K562 (cell line): ENCODE data around the gene OR2C3. TPM values are rescaled to one million over a fixed set of nuclear protein-coding genes. Genes with fewer than 3 reads are reported as not detected.

ENCODE experiments used
- ATAC-seq: fragments of 200-7000 bp; cut with Tn5 transposase; 3 replicates; pipeline ENCODE4 v1.9.1; 2020; ENCODE audit warnings: moderate library complexity
- BruUV-seq: library from RNA; stranded (reverse); fragments of 400-500 nt; replicated peaks from 2 replicates; lab custom pipeline; 2021; lab: Mats Ljungman, UMichigan
- CTCF ChIA-PET: fragments of 300-600 bp; formaldehyde crosslinking; extraction: SDS; loops from one replicate; lab custom pipeline; 2021; ENCODE audit warnings: low intra/inter-chr PET ratio; lab: Yijun Ruan, JAX
- POLR2A ChIA-PET: fragments of 300-600, 350-650 bp; sonication (Branson Sonifier 250); formaldehyde crosslinking; extraction: SDS; loops from one replicate; lab custom pipeline; 2021; ENCODE audit warnings: antibody characterized with exemption, inconsistent platforms; lab: Yijun Ruan, JAX
- DNase-seq, 4 experiments: peaks; one replicate each; pipeline versions ENCODE4 v3.0.0 to v3.0.0-alpha.2; 2011 to 2018; ENCODE audit warnings: low spot score in 3 of 4, mixed read lengths in 3 of 4; ENCODE audit errors: extremely low read depth in 1 of 4
- FAIRE-seq: peaks from 2 replicates; lab custom pipeline; 2011; peaks lifted over from hg19 to GRCh38; lab: Jason Lieb, UNC
- H2AFZ ChIP-seq: 2 replicates; pipeline ENCODE4 v1.6.0; 2011; ENCODE audit warnings: low read depth, low read length, control low read depth, inconsistent platforms
- H3K27ac ChIP-seq: fragments of 200-600 bp; 3 replicates; pipeline ENCODE4 v1.8.0; 2011; ENCODE audit warnings: low read depth, mild to moderate bottlenecking, control low read depth, inconsistent platforms, low read length, moderate library complexity, mixed read lengths; ENCODE audit errors: extremely low read depth
- H3K27me3 ChIP-seq, 2 experiments: fragments of 300-600 bp in 1 of 2; 2 replicates in 1 of 2; 3 replicates in 1 of 2; pipeline versions ENCODE4 v1.6.0 to v1.8.0; 2011; ENCODE audit warnings: inconsistent platforms in 2 of 2, low read length in 2 of 2, mild to moderate bottlenecking in 1 of 2, mixed read lengths in 1 of 2, moderate library complexity in 1 of 2; ENCODE audit not compliant: control insufficient read depth in 2 of 2, insufficient read depth in 2 of 2
- H3K36me3 ChIP-seq: fragments of 300-600 bp; 3 replicates; pipeline ENCODE4 v1.8.0; 2011; ENCODE audit warnings: mild to moderate bottlenecking, low read length, inconsistent platforms; ENCODE audit not compliant: control insufficient read depth, insufficient read depth
- H3K4me1 ChIP-seq, 2 experiments: fragments of 200-600 bp in 1 of 2; replicated peaks in 1 of 2; 2 replicates in 1 of 2; 3 replicates in 1 of 2; pipeline versions ENCODE4 v1.5.1 to v1.8.0; 2011; ENCODE audit warnings: inconsistent platforms in 2 of 2, low read length in 2 of 2, mild to moderate bottlenecking in 1 of 2, mixed read lengths in 1 of 2, moderate library complexity in 1 of 2; ENCODE audit not compliant: control insufficient read depth in 2 of 2, insufficient read depth in 2 of 2
- H3K4me2 ChIP-seq: 2 replicates; pipeline ENCODE4 v1.6.1; 2011; ENCODE audit warnings: low read length, control low read depth, inconsistent platforms, mixed read lengths; ENCODE audit not compliant: insufficient read depth
- H3K4me3 ChIP-seq: fragments of 200-600 bp; sonication (generic), shearing (Covaris generic); 2 replicates; pipeline ENCODE4 v1.5.1; 2016; ENCODE audit warnings: control low read depth, inconsistent platforms
- H3K79me2 ChIP-seq: fragments of 200-600 bp; 3 replicates; pipeline ENCODE4 v1.8.0; 2011; ENCODE audit warnings: low read length, inconsistent platforms; ENCODE audit not compliant: control insufficient read depth, insufficient read depth
- H3K9ac ChIP-seq, 2 experiments: 2 replicates each; pipeline versions ENCODE4 v1.6.0 to v1.6.1; 2011; ENCODE audit warnings: low read depth in 2 of 2, low read length in 2 of 2, control low read depth in 1 of 2, inconsistent platforms in 1 of 2, mild to moderate bottlenecking in 1 of 2, mixed read lengths in 1 of 2; ENCODE audit not compliant: insufficient read depth in 1 of 2
- H3K9me1 ChIP-seq: one replicate; pipeline ENCODE4 v1.6.0; 2011; ENCODE audit warnings: inconsistent platforms, mild to moderate bottlenecking, low read length, moderate library complexity; ENCODE audit not compliant: control insufficient read depth, insufficient read depth
- H3K9me3 ChIP-seq: replicated peaks from 2 replicates; pipeline ENCODE4 v1.5.1; 2011; ENCODE audit warnings: low read depth, low read length, inconsistent platforms; ENCODE audit not compliant: control insufficient read depth, insufficient read depth
- H4K20me1 ChIP-seq: replicated peaks from 2 replicates; pipeline ENCODE4 v1.6.1; 2011; ENCODE audit warnings: low read length, inconsistent platforms, mixed read lengths; ENCODE audit not compliant: control insufficient read depth, insufficient read depth
- ATF7 ChIP-seq: fragments of 450-650 bp; IDR thresholded peaks from 2 replicates; pipeline ENCODE4 v1.7.1; 2014; ENCODE audit warnings: mild to moderate bottlenecking, moderate library complexity
- COPS2 ChIP-seq: fragments of 450-650 bp; conservative IDR thresholded peaks from 2 replicates; pipeline ENCODE4 v1.6.1; 2016; ENCODE audit warnings: mild to moderate bottlenecking, moderate library complexity
- EZH2 ChIP-seq: IDR thresholded peaks from 2 replicates; pipeline ENCODE4 v1.6.1; 2012; ENCODE audit warnings: low read depth, mild to moderate bottlenecking, inconsistent platforms, low read length, borderline replicate concordance
- HNRNPUL1 ChIP-seq: fragments of 200-400 bp; formaldehyde crosslinking; IDR thresholded peaks from 2 replicates; pipeline ENCODE4 v1.6.1; 2017; ENCODE audit warnings: low read length
- HOMEZ ChIP-seq: fragments of 250-450 bp; sonication (Bioruptor Pico); IDR thresholded peaks from 2 replicates; pipeline ENCODE4 v1.4.0; 2020; ENCODE audit warnings: mild to moderate bottlenecking, moderate library complexity
- KLF10 ChIP-seq: fragments of 250-450 bp; sonication (Bioruptor Pico); IDR thresholded peaks from 2 replicates; pipeline ENCODE4 v1.6.1; 2021; ENCODE audit warnings: matching md5 sums
- LARP7 ChIP-seq: fragments of 450-650 bp; IDR thresholded peaks from 2 replicates; pipeline ENCODE4 v1.6.1; 2016
- MCM2 ChIP-seq: fragments of 450-650 bp; IDR thresholded peaks from 2 replicates; pipeline ENCODE4 v1.6.1; 2017; ENCODE audit warnings: low read depth, mild to moderate bottlenecking
- NCOA4 ChIP-seq: fragments of 450-650 bp; IDR thresholded peaks from 2 replicates; pipeline ENCODE4 v1.6.1; 2018; ENCODE audit warnings: mild to moderate bottlenecking; ENCODE audit not compliant: partially characterized antibody
- POLR2A ChIP-seq: fragments of 450-650 bp; conservative IDR thresholded peaks from 2 replicates; pipeline ENCODE4 v1.6.1; 2016
- PPARD ChIP-seq: fragments of 250-450 bp; sonication (Bioruptor Pico); IDR thresholded peaks from 2 replicates; pipeline ENCODE4 v1.8.0; 2022; ENCODE audit warnings: inconsistent platforms, mild to moderate bottlenecking, moderate library complexity
- RBM15 ChIP-seq: fragments of 200-400 bp; formaldehyde crosslinking; IDR thresholded peaks from 2 replicates; pipeline ENCODE4 v1.6.1; 2018; ENCODE audit warnings: mild to moderate bottlenecking, low read length, moderate library complexity; ENCODE audit not compliant: insufficient read depth
- SOX6 ChIP-seq: fragments of 450-650 bp; IDR thresholded peaks from 2 replicates; pipeline ENCODE4 v1.6.1; 2014; ENCODE audit warnings: mild to moderate bottlenecking
- STAT5B ChIP-seq: fragments of 250-450 bp; sonication (Bioruptor Pico); IDR thresholded peaks from 2 replicates; pipeline ENCODE4 v1.8.0; 2021; ENCODE audit warnings: mild to moderate bottlenecking, inconsistent platforms
- ZFP30 ChIP-seq: fragments of 250-450 bp; sonication (Bioruptor Pico); IDR thresholded peaks from 2 replicates; pipeline ENCODE4 v1.8.0; 2022; ENCODE audit warnings: moderate library complexity, mild to moderate bottlenecking, inconsistent platforms, borderline replicate concordance
- ZFP36 ChIP-seq: fragments of 150-350 bp; IDR thresholded peaks from 2 replicates; pipeline ENCODE4 v1.6.1; 2018; ENCODE audit warnings: low read length, low read depth; ENCODE audit not compliant: partially characterized antibody
- ZNF592 ChIP-seq: fragments of 450-650 bp; IDR thresholded peaks from 2 replicates; pipeline ENCODE4 v1.6.1; 2017; ENCODE audit warnings: antibody characterized with exemption, mild to moderate bottlenecking
- WGBS: fragments of 100-300 bp; shearing (Covaris generic); methylation state at CpG from one replicate; pipeline ENCODE4 v1.1.6; 2016; ENCODE audit warnings: low coverage, mixed read lengths; ENCODE audit not compliant: insufficient coverage; ENCODE audit errors: missing lambda C conversion rate; 5-methylcytosine and 5-hydroxymethylcytosine counted together
- in situ Hi-C: fragments of 300-500 bp; cut with MboI; formaldehyde crosslinking; loops from 4 replicates; pipeline ENCODE4 v1.15.0; 2018; ENCODE audit warnings: inconsistent platforms, mixed read lengths
- intact Hi-C: fragments of 100-400 bp; cut with micrococcal nuclease; formaldehyde crosslinking; loops from 2 replicates; pipeline ENCODE4 v1.14.2; 2022
- polyA plus RNA-seq, 8 experiments: library from polyadenylated mRNA; depleted of rRNA in 4 of 8; stranded (reverse) in 5 of 8; unstranded in 3 of 8; fragments of >200 nt; fragmentation: Nextera tagmentation in 2 of 8; fragmentation: Illumina TruSeq in 1 of 8; extraction: Ambion mirVana in 2 of 8; extraction: Trizol in 1 of 8; gene quantifications; 2 replicates each; pipeline versions ENCODE4 v1.2.1 to v1.2.3, GENCODE V29; 2011 to 2014; ENCODE audit warnings: inconsistent platforms in 1 of 8, missing spikeins in 1 of 8
- total RNA-seq, 7 experiments: library from RNA; depleted of rRNA in 6 of 7; stranded (reverse); fragments of >200 nt in 6 of 7; fragmentation: Illumina TruSeq in 2 of 7; extraction: Trizol in 2 of 7; gene quantifications; 2 replicates each; pipeline versions ENCODE4 v1.2.1 to v1.2.3, GENCODE V29; 2011 to 2021; ENCODE audit warnings: low replicate concordance in 1 of 7

The OR2C3 gene
- total and polyA plus RNA-seq, 9 of the 15 experiments (the other 6 are each of a cell fraction or from before 2014, with no cell fraction given): under 0.01 to 0.05 (median 0.03) TPM; not detected in 4

GRCh38 chr1:247542811-247543210, 6.6 kb upstream of the OR2C3 start:
- no peak overlapping the region for H3K4me2 ChIP-seq
- no peaks in the 10 kb centered on the region for H4K20me1 ChIP-seq
- no peaks in the 10 kb centered on the region for H3K9me3 ChIP-seq
- H3K27ac ChIP-seq: no peak overlapping the region
- intact Hi-C loops: no loop called here
- no peaks in the 10 kb centered on the region for H3K9me1 ChIP-seq
- no peak overlapping the region for H3K9ac ChIP-seq
- 0 out of 5 replicates have a peak, but pooled peaks cover 0 to 1% of the 10 kb centered on the region in 2 experiments for H3K4me1 ChIP-seq
- H3K27me3 ChIP-seq: peaks cover 0 to 5% of the 10 kb centered on the region in 2 experiments; a peak in 1 of 5 replicates
- no peak overlapping the region for H2AFZ ChIP-seq
- no peaks in the 10 kb centered on the region for H3K36me3 ChIP-seq
- ATAC-seq (no peak), FAIRE-seq (no peak)
- in situ Hi-C loops: no loop called here
- no peaks in the 10 kb centered on the region for H3K79me2 ChIP-seq
- BruUV-seq: no TSS peak
- CTCF ChIA-PET: no interaction called here
- POLR2A ChIA-PET: no interaction called here
- 2% methylated on average over 3 of the region's 3 CpGs for WGBS
- TF ChIP-seq KLF10 (CRISPR knock-in tag) (no peak), HOMEZ (no peak), STAT5B (CRISPR knock-in tag) (no peak), HNRNPUL1 (no peak), SOX6 (no peak), ZNF592 (no peak), NCOA4 (no peak), MCM2 (no peak), ZFP36 (no peak), ZFP30 (CRISPR knock-in tag) (no peak), POLR2A (no peak), PPARD (no peak), RBM15 (no peak), EZH2 (no peak), LARP7 (no peak), ATF7 (no peak), COPS2 (no peak)
- TF ChIP-seq, all 486 proteins: peak for 0
- H3K4me3 ChIP-seq: no peak overlapping the region
- no peak for DNase-seq
